GM21390 (cell line): Measurements from ENCODE around the gene TMPRSS2.

Experiments
- ATAC-seq: cut with Tn5 transposase; IDR thresholded peaks from one replicate; pipeline ENCODE4 v1.9.1; 2021; ENCODE audit not compliant: unreplicated experiment

Gene TMPRSS2

GRCh38 chr21:41451753-41452676 is 55.9 kb downstream of the TMPRSS2 start:
- ATAC-seq, result no peak

GRCh38 chr21:41449613-41450012 is 58.3 kb downstream of the TMPRSS2 start:
- ATAC-seq, result no peak

DNA sequence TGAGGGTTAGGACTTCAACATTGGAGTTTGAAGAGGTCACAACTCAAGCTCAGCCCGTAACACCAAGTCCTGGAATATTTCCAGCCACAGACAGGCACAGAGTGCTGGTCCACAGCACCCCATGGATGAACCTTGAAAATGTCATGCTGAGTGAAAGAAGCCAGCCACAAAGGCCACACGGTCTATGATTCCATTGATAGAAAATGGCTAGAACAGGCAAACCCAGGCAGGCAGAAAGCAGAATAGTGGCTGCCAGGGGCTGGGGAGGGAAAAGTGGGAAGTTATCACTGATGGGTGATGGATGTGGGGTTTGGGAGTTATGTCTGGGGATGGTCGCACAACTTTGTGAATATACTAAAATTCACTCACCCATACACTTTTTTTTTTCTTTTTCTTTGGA is 60.6 kb downstream of the TMPRSS2 start:
- ATAC-seq, result no peak

GRCh38 chr21:41446586-41446985 is 61.4 kb downstream of the TMPRSS2 start:
- ATAC-seq, result no peak

DNA sequence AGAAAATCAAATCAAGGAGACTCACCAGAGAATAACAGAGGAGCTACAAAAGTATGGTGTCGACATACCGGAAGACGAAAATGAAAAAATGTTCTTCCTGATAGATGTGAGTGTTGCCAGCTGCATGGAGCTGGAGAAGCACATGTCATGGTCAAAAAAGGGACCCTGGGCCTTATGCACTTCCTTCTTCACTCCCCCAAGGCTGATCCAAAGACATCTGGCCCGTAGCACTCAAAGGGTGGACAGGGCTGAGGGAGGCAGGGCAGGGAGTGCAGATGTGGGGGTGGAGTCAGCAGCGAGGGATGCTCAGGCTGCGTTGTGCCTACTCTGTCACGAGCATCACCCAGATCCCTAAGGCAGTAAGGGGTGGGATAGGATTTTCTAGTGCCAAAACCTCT is 62.5 kb downstream of the TMPRSS2 start:
- ATAC-seq, result no peak

DNA sequence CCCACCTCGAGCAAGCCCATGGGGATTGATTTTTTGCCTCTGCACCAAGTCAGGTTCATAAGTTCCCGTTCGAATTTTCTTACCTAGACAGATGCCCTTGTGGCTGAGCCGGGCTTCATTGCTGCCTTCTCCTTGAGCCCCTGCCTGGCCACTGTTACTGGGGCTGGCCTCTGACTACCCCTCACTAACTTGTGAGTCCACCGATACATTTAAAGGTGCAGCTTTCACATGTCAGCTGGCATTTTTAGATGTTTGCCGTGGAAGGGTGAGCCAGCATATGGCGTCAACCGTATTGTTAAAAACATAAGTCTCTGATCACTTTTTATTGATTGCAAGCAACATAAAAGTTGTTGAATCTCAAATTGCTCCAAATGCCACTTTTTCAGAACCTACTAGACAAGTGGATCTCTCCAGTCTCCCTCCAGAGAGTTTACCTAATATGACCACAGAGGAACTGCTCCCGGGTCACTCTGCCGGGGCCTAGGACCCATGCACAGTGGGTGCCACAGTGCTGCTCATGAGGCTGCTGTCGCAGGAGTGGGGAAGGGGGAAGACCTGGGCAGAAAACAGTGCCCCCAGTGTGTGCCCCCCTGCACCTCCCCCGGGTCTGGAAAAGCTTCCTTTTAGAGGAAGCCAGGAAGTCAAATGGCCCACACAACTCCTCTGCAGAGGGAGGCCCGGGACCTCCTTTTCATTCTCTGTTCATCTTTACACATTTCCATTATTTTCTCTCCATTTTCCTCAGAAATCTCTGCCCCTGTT is 63.1 kb downstream of the TMPRSS2 start:
- ATAC-seq, result no peak

- no peak for ATAC-seq
These were observed 64.4 kb downstream of the TMPRSS2 start for GRCh38 chr21:41443562-41443961.

GRCh38 chr21:41442481-41443186 is 65.3 kb downstream of the TMPRSS2 start:
- ATAC-seq, result no peak

- no peak for ATAC-seq
These were observed 66.4 kb downstream of the TMPRSS2 start for GRCh38 chr21:41441546-41441945.

DNA sequence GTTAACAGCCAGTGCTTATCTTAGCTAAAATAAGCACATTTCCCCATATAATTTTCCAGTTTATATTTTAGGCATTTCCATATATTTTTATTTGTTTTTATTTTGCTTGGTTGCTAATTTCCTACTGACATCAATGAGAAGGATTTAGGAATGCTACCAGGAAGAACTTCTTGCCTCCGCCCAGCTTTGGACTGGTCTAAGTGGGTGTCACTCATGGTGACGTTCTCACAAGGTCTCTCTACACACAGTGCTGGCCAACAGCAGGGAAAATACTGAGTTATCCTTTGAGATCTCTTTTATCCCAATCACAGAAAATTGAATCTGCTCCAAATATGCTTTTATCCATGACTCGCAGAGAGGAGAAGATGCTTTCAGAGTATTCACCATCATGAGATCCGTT is 68.7 kb downstream of the TMPRSS2 start:
- ATAC-seq, result no peak

- ATAC-seq, result no peak
These were observed 69.4 kb downstream of the TMPRSS2 start for GRCh38 chr21:41438425-41439113.

DNA sequence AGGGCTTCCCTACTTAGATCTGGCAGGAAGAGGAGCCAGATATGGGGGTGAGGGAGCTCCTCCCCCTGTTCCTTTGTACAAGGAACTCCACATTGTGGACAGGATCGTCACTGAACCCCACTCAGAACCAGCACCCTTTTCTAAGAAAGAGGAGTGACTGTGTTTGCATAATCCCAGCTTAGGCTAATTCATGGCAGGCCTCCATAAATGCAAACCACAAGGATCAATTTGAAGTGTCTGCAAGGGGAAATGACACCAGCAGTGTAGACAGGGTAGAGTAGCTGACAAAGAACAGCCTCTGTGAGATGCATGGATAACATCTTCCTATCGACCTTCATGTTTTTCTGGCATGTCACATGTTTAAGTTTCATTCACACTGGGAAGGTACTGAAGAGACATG is 70.2 kb downstream of the TMPRSS2 start:
- ATAC-seq, result no peak

DNA sequence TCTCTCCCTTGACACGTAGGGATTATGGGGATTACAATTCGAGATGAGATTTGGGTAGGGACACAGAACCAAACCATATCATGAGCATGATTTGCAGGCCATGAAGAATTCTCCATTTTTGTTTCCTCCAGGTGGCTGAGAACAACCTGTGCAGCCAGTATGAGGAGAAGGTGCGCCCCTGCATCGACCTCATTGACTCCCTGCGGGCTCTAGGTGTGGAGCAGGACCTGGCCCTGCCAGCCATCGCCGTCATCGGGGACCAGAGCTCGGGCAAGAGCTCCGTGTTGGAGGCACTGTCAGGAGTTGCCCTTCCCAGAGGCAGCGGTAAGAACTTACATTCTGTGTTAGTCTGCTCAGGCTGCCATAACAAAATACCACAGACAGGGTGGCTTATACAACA is 72.3 kb downstream of the TMPRSS2 start:
- ATAC-seq, result no peak

- ATAC-seq, result no peak
These were observed 74.4 kb downstream of the TMPRSS2 start for GRCh38 chr21:41433566-41433965.

DNA sequence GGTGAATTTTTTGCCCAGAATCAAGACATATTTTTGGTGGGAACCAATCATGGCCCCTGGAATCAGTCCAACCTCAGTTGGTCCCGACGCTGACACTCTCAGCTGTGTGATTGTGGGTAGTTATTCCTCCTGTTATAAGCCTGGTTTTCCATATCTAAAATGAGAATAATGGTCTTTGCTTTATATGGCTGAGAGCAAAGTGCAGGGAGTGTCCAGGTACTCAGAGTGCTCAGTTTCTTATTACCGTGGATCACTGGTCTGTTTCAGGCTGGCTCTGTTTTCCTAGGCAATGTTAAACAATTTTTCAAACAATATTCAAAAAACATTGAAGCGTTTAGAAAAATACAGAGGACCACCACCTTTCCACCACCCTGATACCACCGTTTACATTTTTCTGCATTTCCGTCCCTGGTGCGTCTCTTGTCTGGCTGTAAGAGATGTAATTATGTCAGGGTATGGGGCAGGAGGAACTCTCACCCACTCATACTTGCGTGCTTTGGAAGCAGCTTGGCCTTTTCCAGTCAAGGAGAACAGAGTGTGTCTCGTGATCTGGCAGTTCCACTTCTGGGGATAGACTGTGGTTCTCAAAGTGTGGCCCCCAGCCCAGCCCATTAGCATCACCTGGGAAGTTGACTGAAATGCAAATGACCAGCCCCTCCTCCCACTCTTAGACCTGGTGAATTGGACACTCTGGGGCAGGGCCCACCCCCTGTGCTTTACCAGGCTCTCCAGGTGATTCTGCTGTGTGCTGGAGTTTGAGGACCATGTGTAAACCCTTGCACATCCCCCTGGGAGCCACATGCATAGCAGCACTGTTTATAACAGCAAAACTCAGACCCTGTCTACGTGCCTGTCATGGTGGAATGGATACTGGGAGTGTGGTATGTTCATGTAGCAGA is 75.1 kb downstream of the TMPRSS2 start:
- ATAC-seq, result no peak

GRCh38 chr21:41431788-41432548 is 76.0 kb downstream of the TMPRSS2 start:
- peak; percentile 75 for ATAC-seq

GRCh38 chr21:41429925-41430491 is 78.0 kb downstream of the TMPRSS2 start:
- no peak for ATAC-seq

DNA sequence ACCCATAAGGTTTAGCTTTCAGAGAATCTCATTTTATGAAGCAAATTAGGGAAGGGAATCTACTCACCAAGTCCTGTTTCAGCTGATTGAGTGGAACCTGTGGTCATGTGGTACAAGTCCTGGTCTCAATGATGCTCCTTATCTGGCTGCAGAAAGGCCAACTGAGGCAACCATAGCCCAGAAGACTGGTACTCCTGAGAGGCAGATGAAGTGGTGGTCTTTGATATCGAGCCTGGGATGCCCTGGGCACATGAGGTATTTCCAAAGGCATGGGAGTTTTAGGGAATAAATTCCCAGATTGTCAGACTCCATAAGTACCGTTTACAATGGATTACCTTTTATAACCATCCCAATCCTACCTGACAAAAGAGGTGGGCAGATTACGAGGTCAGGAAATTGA is 78.7 kb downstream of the TMPRSS2 start:
- ATAC-seq, result no peak

DNA sequence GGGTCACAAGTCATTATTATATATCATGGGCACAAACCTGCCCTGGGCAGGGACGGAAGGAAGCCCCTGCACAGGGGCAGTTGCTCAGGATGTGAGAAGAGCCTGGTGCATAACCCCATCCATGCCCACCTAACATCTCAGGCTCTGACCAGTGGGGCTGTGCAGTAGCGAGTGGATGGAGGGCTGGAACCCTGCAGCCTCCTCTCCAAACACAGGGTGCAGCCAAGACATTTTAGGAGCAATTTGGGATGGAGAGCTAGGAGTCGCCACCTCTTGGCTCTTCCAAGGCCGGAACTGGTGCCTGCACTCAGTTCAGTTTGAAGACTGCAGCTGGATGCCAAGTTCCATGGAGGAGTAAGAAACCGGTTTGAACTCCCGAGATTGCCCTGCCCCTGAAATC is 79.1 kb downstream of the TMPRSS2 start:
- ATAC-seq, result no peak
